Endodermal cell (in vitro differentiated cells): Measurements from ENCODE around the gene KIF2A. TPM values are rescaled to one million over a fixed set of nuclear protein-coding genes. Genes with fewer than 3 reads are reported as not detected.

Experiments used
- DNase-seq: peaks from one replicate; pipeline ENCODE4 v3.0.0-alpha.2; 2017
- H3K27ac ChIP-seq: 2 replicates; pipeline ENCODE4 v1.5.1; 2013; ENCODE audit warnings: mild to moderate bottlenecking, low read depth, low read length, moderate library complexity
- H3K27me3 ChIP-seq: 2 replicates; pipeline ENCODE4 v1.6.1; 2013; ENCODE audit warnings: mild to moderate bottlenecking, low read length, moderate library complexity; ENCODE audit not compliant: insufficient read depth, control insufficient read depth, poor library complexity, severe bottlenecking
- H3K36me3 ChIP-seq: 2 replicates; pipeline ENCODE4 v1.7.0; 2013; ENCODE audit warnings: mild to moderate bottlenecking, low read length, moderate library complexity; ENCODE audit not compliant: control insufficient read depth, insufficient read depth
- H3K4me1 ChIP-seq: one replicate; pipeline ENCODE4 v1.7.0; 2013; ENCODE audit warnings: low read length; ENCODE audit not compliant: control insufficient read depth, insufficient read depth
- H3K4me3 ChIP-seq: 2 replicates; pipeline ENCODE4 v1.5.1; 2013; ENCODE audit warnings: mild to moderate bottlenecking, low read length, moderate library complexity
- H3K9ac ChIP-seq: 2 replicates; pipeline ENCODE4 v1.6.1; 2013; ENCODE audit warnings: mild to moderate bottlenecking, low read length, moderate library complexity; ENCODE audit not compliant: poor library complexity, severe bottlenecking; ENCODE audit errors: extremely low read depth
- H3K9me3 ChIP-seq: 2 replicates; pipeline ENCODE4 v1.6.1; 2013; ENCODE audit warnings: mild to moderate bottlenecking, low read length, moderate library complexity; ENCODE audit not compliant: control insufficient read depth
- H3K27ac Mint-ChIP-seq: 2 replicates; pipeline ENCODE4 v1.8.0; 2020; ENCODE audit warnings: mixed read lengths
- H3K27me3 Mint-ChIP-seq: 2 replicates; pipeline ENCODE4 v1.8.0; 2021; ENCODE audit warnings: mild to moderate bottlenecking, mixed read lengths; ENCODE audit not compliant: insufficient read depth
- H3K36me3 Mint-ChIP-seq: 2 replicates; pipeline ENCODE4 v1.8.0; 2020; ENCODE audit warnings: low read depth, mixed read lengths
- H3K4me1 Mint-ChIP-seq: 2 replicates; pipeline ENCODE4 v1.8.0; 2020; ENCODE audit warnings: mixed read lengths
- H3K4me3 Mint-ChIP-seq: 2 replicates; pipeline ENCODE4 v1.8.0; 2020; ENCODE audit warnings: mild to moderate bottlenecking, moderate library complexity, mixed read lengths
- H3K9me3 Mint-ChIP-seq: 2 replicates; pipeline ENCODE4 v1.8.0; 2020; ENCODE audit warnings: mild to moderate bottlenecking, mixed read lengths
- CTCF ChIP-seq: fragments of 200-600 bp; sonication (generic); conservative IDR thresholded peaks from 2 replicates; pipeline ENCODE4 v1.5.0; 2021; ENCODE audit warnings: antibody characterized with exemption, mild to moderate bottlenecking
- WGBS, 2 experiments: methylation state at CpG; one replicate each; pipeline versions ENCODE4 v1.1.5 to v1.1.7; 2013; ENCODE audit warnings: missing lambda C conversion rate in 2 of 2, mixed read lengths in 1 of 2; ENCODE audit not compliant: insufficient coverage in 1 of 2, insufficient read length in 1 of 2; 5-methylcytosine and 5-hydroxymethylcytosine counted together
- total RNA-seq, 2 donors: library from RNA; stranded (reverse); fragmentation: NEBNext Ultra II Directional in 1 of 2; extraction: Animal tissue kit (Norgen Biotek cat#: 25700) in 1 of 2; gene quantifications; 2 replicates in 1 of 2; 3 replicates in 1 of 2; pipeline ENCODE4 v1.2.1, GENCODE V29; 2021

KIF2A gene
- total RNA-seq, 2 donors from 2014 or later, result 67.4 to 74.6 TPM

- Histone ChIP-seq H3K4me1 (no peaks in the 10 kb centered on the region), H3K4me3 (no peak overlapping the region), H3K9ac (no peak overlapping the region), H3K27ac (no peak overlapping the region), H3K9me3 (no peaks in the 10 kb centered on the region), H3K27me3 (no peaks in the 10 kb centered on the region), H3K36me3 (no peaks in the 10 kb centered on the region)
- Mint-ChIP-seq H3K9me3 (peaks cover 11% of the 10 kb centered on the region), H3K4me3 (no peak overlapping the region), H3K36me3 (no peaks in the 10 kb centered on the region), H3K27ac (no peak overlapping the region), H3K4me1 (no peaks in the 10 kb centered on the region), H3K27me3 (peaks cover 40% of the 10 kb centered on the region)
- TF ChIP-seq CTCF, result no peak
- no peak for DNase-seq
- WGBS, 2 experiments, result 93 to 100% methylated on average over 1 to 2 of the region's 2 CpGs
Measured at GRCh38 chr5:62296998-62297397, 9.0 kb upstream of the KIF2A start.

- Mint-ChIP-seq H3K9me3 (no peaks in the 10 kb centered on the region), H3K27me3 (peaks cover 29% of the 10 kb centered on the region), H3K36me3 (no peaks in the 10 kb centered on the region), H3K4me3 (no peak overlapping the region), H3K27ac (no peak overlapping the region), H3K4me1 (no peaks in the 10 kb centered on the region)
- Histone ChIP-seq H3K36me3 (no peaks in the 10 kb centered on the region), H3K27ac (no peak overlapping the region), H3K4me3 (no peak overlapping the region), H3K9ac (no peak overlapping the region), H3K4me1 (no peaks in the 10 kb centered on the region), H3K9me3 (no peaks in the 10 kb centered on the region), H3K27me3 (no peaks in the 10 kb centered on the region)
- no peak for DNase-seq
- 94 to 100% methylated on average over 2 to 3 of the region's 3 CpGs for WGBS, 2 experiments
- no peak for TF ChIP-seq CTCF
Measured at GRCh38 chr5:62298118-62298517, 7.9 kb upstream of the KIF2A start.

- Histone ChIP-seq H3K4me1 (no peaks in the 10 kb centered on the region), H3K9me3 (no peaks in the 10 kb centered on the region), H3K27ac (no peak overlapping the region), H3K4me3 (no peak overlapping the region), H3K36me3 (no peaks in the 10 kb centered on the region), H3K9ac (no peak overlapping the region), H3K27me3 (no peaks in the 10 kb centered on the region)
- Mint-ChIP-seq H3K4me3 (no peak overlapping the region), H3K36me3 (no peaks in the 10 kb centered on the region), H3K27me3 (peaks cover 21% of the 10 kb centered on the region), H3K27ac (no peak overlapping the region), H3K9me3 (no peaks in the 10 kb centered on the region), H3K4me1 (no peaks in the 10 kb centered on the region)
- no peak for TF ChIP-seq CTCF
- WGBS, 2 experiments, result 84 to 85% methylated on average over 4 of the region's 4 CpGs
- no peak for DNase-seq
Measured at GRCh38 chr5:62299101-62299500, 6.9 kb upstream of the KIF2A start.
